GM21786 (cell line): ENCODE results near the gene FSIP1.

ENCODE experiments used
- ATAC-seq: cut with Tn5 transposase; IDR thresholded peaks from one replicate; pipeline ENCODE4 v1.9.1; 2021; ENCODE audit not compliant: unreplicated experiment

The FSIP1 gene

DNA sequence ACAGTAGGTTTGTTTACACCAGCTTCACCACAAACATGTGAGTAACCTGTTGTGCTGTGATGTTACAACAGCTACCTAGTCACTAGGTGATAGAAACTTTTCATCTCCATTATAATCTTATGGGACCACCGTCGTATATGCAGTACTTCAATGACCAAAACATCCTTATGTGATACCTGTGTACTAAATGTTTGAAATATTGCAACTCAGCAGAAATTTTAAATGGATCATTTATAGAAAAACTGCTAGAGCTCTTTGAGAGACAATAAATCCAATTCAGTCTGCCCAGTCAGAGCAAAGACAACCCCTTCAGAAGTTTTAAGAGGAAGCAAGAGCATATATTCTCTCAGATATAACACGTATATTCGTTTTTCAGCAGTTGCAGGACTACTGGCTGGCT lies 128.3 kb downstream of the FSIP1 start:
- ATAC-seq = no peak

DNA sequence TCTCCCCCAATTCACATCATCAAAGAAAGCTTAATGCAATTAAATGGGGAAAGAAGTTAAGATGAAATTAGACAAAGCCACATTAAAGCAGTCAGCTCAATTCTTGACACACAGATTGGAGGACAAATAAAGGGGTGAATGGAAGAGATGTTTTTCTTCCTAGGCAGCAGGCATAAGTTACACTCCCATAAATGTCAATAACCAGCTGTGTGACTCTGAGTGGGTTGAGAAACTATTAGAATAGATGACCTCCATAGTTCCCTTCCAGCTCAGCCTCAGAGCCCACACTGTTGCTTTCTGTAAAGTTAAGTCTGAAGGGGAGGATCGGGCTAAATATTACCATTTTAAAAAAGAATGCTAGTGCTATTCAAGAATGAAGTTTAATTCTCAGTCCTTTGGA lies 130.8 kb downstream of the FSIP1 start:
- ATAC-seq = no peak

DNA sequence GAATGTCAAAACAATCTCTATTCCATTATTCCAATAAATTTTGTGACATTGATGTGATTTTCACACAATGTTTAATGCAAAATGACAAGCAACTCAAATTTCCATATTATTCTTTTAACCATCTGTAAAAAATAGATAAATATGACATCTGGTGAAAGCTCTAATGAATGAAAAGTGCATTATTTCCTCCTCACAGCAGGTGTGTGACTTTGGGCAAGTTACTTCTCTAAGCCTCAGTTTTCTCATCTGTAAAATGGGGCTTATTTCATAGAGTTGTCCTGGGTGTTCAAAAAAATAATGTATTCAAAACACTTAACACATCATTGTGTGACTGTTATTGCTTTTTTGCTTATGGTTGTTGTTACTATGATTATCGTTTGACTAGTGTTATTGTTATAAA lies 131.3 kb downstream of the FSIP1 start:
- no peak for ATAC-seq

GRCh38 chr15:39649757-39650156 lies 132.9 kb downstream of the FSIP1 start:
- no peak for ATAC-seq

GRCh38 chr15:39646425-39646824 lies 136.2 kb downstream of the FSIP1 start:
- no peak for ATAC-seq

DNA sequence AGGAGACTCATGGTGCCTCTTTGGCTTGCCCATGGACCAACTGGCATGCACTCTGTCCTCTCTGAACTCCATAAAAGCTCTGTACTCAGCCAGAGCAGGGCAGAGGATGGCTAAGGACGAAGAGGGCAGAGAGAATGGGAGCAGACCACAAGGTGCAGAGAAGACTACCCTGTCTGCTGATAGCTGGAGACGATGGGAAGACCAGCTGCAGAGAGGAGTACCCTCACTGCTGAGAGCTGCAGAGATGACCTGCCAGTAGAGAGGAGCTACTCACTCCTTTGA lies 136.7 kb downstream of the FSIP1 start:
- ATAC-seq = no peak

DNA sequence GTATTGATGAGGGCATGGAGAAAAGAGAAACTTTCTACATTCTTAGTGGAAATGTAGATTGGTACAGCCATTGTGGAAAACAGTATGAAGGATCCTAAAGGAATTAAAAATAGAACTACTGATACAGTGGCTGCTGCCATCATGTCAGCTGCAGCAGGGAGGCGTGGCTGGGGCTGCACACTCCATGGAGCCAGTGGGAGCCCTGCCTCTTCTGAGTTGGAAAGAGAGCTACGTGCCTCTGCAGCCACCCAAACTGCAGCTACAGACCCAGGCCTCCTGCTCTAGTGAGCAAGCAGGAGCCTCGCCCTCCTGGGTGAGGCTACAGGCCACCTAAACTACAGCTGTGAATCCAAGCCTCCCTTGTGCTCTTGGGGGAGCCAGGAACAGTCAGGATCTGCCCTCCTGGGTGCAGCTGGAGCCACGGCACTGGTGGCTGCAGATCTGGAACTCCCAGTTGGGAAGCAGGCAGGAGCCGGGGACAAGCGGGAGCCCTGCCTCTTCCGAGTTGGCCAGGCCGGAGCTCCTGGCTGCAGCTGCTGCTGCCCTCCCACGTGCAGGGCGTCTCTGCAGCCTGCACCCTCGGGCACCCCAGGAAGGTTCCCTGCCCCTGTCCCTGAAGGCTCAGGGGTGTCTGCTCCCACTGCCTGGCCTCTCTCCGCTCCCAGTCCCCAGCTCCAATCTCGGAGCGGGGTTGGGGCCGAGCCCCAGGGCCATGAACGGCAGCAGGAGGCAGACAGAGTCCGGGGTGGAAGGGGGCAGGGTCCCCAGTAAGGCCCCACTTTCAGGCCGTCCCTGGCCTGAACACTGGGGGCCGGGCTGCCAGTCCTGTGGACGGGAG lies 137.3 kb downstream of the FSIP1 start:
- ATAC-seq = no peak

DNA sequence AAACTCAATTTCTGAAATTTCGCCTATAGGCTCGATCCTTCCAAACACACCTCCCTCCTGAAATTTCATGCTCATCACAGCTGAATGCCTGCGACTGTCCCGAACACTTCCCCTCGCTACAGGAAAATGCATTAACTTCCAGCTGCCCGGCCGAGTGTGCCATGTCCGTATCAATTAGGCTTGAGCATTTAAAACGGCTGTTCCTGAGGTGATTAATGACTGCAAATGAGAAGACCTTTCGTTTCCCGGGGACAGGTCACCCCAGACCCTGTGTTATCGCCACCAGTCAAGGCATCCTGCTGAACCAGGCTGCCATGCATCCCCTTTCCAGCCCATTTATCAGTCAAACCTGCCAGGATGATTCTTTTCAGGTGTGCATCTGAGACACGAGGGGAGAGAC lies 138.5 kb downstream of the FSIP1 start:
- ATAC-seq = no peak

DNA sequence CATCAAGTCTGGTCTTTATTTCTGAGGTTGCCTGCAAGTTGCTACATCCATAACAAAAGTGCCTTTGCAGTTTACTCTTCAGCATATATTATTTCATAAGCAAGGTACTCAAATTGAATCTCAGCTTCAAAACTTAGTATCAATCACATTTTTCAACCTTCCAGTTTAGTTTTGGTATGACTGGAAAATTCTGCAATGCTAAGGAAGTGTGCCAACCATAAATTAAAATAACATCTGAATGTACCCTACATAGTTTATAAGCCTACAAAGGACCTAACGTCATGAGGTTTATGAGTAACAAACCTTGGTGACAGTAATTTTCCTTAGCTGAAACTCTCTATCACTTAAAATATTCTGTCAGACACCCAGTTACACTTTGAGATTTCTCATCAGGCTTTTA lies 138.9 kb downstream of the FSIP1 start:
- ATAC-seq = no peak

DNA sequence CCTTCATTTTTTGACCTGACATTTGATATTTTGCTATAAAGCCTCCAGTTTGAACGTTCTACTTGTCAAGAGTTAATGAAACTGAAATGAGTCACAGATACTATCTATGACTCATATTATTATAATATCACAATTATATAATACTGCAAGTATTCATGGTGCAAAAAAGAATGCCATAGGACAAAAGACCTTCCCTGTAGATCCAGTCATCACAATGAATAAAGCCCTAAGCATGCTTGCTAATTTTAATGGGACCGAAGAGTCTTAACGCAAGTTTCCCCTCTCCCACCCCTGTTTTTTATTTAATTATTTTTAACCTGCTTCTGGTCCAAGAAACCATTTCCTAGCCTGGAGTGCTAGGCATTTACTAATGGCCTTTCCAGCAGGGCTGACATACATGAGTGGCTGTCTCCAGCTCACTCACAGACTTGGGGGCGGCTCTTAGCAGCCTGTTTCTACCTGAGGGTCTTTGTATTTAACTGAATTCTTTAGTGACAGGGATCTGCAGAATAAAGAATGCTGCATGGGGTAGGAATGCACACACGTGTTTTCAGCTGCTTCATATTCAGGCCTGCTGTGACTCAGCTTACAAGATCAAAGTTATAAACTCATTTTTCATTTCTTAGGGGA lies 140.5 kb downstream of the FSIP1 start:
- ATAC-seq = no peak

DNA sequence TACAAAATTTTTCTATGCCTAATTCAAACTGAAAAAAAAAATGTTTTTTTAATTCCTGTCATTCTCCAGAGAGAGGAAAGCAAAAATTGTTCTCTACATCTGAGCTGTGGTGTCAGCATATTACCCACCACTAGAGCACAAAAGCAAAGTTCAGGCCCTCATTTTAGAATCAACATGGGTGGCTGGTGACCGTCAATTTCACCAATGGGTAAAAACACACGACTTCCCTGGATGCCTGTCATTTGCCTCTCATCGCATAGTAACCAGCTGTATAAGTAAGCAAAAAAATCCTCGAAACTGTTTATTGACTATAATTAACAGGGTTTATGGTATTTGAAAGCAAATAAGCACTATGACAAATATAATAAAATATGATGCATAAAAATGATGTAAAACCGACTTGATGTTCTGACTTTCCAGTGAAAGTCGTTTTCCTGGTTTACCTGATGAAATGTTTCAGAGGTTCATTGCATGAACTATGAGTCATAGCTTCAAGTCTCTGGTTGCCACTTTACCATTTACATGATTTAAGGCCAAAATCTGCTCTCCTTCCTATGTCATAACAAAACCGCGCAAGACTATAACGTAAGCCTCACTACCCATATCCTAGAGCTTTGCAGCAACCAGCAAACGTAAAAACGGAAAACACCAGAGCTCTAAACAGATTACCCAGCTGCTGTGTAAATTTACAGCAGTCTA lies 141.3 kb downstream of the FSIP1 start:
- ATAC-seq = no peak

- ATAC-seq = no peak
Observed at GRCh38 chr15:39640665-39641064, 142.0 kb downstream of the FSIP1 start.

DNA sequence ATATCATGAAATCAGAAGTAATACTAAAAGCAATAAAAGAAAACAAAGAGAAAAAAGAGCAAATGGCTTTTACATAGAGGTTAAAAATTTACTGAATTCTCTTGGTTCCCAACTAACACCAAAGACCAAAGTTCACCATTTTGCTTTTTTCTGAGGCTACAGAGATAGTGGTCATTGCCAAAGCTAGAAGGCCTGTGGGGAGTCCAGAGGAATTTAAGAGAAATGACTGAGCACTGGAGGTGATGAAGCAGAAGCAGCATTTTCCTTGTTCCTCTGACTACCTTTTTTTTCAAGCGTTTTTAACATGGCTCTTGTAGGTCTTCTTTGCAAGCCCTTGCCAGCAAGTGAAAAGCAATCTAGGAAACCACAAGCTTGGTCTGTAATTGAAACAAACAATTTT lies 143.6 kb downstream of the FSIP1 start:
- no peak for ATAC-seq

- ATAC-seq = no peak
Observed at GRCh38 chr15:39638041-39638440, 144.6 kb downstream of the FSIP1 start.

DNA sequence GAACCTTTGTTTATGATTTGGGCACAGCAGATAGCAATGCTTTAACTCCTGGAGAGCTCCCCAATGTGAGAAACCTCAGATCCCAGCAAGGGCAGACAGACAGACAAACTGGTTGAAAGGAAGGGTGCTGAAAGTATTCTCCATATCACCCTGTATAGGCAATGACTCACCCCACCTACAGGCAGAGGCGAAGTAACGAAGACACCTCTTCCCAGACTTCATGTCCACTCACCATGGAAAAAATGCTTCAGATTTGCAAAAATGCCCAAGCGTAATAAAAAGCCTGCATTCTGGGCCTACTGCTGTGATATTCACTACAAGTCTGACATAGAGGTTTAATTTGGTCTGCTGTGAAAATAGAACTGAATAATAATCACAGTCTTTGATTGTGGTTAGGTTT lies 151.3 kb downstream of the FSIP1 start:
- no peak for ATAC-seq

- no peak for ATAC-seq
Observed at GRCh38 chr15:39629906-39630305, 152.7 kb downstream of the FSIP1 start.

DNA sequence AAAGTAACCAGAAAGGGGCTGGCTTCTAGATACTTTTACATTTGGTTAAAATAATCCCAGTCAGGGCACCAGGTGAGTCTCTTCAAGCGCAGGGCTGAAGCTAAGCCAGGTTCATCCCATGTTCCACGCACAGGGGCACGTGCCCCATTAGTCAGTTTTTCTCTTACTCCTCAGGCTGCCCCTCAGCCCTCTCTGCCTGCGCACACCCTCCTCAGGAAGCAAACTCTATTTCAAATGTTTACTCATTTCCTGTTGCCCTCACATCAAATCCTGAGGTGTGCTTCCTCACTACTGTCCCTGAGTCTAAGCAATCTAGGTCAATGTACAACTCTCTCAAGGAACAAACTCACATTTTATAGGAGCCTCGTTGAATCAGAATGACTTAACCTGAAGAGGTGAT lies 153.3 kb downstream of the FSIP1 start:
- ATAC-seq = no peak

GRCh38 chr15:39628546-39629257 lies 153.9 kb downstream of the FSIP1 start:
- no peak for ATAC-seq

DNA sequence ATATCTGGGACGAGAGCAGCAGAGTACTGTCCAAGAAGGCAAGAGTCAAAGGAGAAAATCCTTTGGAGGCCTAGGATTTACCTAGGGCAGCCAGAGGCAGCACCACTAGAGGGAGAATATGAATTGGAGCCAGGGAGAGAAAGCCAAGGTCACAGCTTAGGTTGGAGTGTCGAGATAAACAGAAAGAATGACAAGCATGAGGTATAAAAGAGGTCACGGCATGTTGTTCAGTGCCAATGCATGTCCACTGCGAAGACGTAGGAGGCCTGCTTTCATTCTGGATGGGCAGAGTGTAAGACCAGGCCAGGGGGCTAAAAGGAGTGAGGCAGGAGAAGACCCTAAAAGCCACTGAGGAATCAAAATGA lies 154.5 kb downstream of the FSIP1 start:
- ATAC-seq = no peak

DNA sequence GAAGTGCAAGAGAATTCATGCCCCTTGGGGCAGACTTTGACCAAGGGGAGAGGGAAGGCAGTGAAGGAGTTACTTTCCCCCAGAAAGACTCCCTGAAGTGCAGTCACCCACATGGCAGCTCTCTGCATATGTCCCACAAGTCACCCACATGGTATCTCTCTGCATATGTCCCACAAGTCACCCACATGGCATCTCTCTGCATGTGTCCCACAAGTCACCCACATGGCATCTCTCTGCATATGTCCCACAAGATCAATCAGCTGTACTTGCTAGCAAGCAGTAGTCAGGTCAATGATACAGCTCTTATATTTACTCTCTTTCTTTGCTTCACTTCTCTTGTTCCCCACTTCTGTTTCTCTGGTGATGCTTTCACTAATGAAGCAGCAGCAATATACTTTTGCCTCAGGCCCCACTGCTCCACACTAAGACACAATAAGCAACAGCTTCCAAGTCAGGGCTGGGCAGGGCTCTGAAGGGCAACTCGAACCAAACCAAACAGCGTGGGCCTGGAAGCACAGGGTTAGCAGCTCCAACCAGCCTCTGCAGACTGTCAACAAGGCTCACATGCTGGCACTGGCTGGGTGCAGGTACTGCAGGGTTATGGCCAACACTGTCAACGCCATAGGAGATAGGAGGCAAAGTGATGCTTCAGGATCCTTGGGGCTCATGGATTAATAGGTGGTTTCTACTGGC lies 155.0 kb downstream of the FSIP1 start:
- ATAC-seq = no peak

DNA sequence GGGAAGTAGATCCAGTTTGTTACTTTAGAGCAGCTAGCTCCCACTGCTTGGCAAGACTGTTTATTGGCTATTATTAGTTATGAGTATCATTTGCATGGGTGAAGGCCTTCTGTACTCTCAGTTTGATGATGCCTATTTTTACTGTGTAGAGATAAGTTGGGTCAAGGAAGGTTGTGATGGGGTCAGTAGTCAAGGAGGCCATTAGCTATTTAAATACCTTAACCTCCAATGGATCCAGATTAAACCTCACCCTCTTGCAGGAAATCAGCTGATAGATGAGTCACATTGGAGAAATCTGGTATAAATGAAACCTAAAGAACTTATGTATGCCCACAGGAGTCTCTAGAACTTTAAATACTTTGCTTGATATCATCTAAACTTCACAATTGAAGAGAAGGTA lies 156.8 kb downstream of the FSIP1 start:
- ATAC-seq = no peak
